ENCODE measurements around the gene GABBR2.
"Not testable (repeated sequence)": the region's sequence is repeated elsewhere in the genome, so short reads cannot be mapped to it uniquely, and the experiment has no call there.

Gene GABBR2

DNA sequence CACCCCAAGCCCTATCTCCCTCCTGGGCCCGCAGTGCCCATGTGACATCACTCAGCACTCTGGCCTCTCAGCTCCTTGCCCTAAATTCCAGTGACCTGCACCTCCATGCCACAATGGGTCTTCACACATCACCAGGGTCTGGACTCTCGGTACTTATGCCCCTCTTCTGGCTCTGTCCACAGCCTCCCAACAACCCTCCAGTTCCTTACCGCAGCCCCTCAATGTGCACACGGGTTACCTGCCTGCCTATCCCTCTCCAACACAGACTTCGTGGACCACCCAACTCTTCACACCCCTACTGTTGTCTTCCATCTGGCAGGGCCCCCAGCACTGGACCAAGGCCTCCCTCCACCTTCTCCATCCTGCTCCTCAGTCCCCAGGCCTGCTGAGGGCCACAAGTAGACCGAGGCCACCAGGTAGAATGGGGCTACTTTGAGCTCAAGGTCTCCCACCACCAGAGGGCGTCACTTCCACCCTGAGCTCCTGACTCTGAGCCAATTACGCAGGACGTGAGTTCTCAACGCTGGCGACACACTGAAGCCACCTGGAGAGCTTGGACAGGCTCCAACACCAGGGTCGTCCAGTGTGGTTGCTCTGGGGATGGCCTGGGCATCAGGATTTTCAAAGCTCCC lies 172.1 kb downstream of the GABBR2 start:
- DNase-seq = peak; percentile 13 to 17

DNA sequence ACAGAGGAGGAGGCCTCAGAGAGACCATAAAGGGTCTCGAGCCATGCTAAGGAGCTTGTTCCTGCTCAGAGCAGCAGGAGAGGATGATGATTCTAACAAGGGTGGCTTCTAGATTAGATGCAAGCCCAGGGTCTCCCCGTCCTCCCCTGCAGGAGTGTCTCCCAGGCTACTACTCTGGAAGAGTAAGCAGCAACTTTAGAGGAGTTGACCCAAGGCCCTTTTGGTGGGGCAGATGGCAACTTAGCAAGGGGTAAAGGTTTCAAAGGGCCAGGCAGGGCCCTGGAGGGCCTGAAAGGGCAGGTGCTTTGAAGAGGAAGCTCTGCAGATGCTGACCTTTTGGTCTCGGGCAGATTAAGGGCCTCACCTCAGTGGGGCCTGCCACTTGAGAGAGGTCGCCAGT lies 174.9 kb downstream of the GABBR2 start:
- no peak for DNase-seq

DNA sequence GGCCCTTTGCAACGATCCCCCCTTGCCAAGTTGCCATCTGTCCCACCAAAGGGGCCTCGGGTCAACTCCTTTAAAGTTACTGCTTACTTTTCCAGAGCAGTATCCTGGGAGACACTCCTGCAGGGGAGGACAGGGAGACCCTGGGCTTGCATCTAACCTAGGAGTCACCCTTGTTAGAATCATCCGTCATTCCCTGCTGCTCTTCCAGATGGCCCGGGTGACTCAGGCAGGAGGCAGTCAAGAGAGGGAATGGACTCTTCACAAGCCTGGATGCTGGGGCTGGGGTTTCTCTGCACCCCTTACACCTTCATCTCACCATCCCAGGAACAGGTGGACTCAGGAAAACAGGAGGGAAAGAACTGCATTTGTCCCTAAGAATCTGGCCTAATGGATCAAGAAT lies 175.6 kb downstream of the GABBR2 start:
- no peak for DNase-seq

DNA sequence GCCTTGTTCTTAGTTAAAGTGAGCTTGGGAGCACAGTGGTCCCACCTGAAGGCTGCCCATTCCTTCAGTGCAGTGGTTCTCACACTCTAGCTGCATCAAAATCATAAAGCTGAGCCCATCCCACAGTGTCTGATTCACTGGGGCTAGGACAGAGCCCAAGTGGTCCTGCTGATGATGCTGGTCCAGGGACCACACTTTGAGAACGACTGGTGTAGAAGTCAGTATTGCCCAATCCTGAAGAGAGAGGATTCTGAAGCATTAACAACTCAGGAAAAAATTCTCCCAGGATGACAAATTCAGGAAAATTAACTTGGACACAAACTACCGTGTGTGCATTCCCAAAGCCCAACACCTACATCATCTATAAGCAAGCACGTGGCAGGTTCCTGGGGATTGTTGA lies 176.2 kb downstream of the GABBR2 start:
- no peak for DNase-seq

DNA sequence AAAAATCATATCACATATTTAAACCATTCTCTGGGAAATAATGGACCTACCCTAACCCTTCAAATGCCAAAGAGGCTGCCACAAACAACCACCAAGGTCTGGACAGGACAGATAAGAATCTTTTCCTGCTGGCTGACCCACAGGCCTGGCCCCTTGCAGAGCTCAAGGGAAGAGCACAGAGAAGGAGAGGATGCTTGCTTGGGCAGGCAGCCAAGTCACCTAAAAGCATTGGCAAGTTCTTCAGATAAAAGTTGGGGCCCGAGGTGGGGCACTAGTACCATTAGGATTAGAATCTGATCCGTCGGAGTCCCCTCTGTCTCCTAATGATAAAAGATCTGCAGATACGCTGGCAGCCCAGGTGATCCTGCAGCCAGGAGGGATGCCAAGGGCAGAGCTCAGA lies 176.6 kb downstream of the GABBR2 start:
- DNase-seq = no peak

DNA sequence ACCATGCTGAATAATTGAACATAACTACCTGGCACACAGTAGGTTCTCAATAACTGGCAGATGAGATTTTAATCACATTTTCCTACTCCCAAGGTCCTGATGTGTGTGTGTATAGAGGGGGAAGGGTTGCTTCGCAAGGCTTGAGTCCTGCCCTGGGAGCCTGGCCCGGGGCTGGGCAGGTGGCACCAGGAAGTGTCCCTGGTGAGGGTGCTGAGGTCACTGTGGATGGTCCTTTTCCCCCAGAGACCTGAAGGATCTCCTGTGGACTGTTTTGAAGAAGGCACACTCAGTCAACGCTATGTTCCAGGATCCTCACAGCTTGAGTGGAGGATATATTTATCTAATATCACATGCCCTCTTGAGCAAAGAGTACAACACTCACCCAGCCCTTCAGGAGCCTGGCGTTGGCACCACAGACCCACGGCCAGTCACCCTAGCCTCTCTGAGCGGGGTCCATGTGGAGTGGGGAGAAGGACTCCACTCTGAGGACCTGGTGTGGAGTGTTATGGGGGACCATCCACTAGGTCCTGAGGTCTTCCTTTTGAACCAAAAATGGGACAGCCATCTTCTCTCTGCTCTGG lies 177.8 kb downstream of the GABBR2 start:
- DNase-seq = no peak

DNA sequence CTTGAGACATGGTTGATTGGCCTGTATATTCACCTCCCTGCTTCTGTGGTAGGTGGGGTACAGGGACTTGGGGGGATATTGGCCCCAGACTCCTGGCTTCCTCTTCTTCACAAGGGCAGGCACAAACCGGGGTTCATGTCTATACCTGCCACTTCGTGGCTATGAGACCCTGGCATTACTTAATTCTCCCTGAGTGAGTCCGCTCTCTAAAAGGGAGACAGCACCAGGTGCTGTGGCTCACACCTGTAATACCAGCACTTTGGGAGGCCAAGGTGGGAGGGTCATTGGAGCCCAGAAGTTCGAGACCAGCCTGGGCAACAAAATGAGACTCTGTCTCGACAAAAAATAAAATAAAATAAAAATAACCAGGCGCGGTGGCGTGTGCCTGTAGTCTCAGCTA lies 178.5 kb downstream of the GABBR2 start:
- no peak for DNase-seq

DNA sequence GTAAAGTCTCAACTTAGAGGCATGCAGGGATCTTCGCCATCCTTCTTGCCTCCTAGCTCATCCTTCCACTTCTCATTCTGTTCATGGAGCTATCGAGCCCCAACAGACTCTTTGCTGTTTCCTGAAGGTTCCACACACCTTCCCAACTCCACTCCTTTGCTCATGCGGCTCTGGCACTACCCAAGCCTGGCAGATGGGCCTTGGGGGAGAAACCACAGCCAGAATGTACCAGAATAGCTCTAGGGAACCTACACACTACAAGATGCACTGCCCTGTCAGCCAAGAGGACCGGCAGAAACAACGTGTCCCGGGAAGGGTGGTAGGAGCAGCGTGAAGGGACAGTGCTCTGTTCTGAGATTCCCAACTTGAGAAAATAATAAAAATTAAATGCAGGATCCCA lies 178.9 kb downstream of the GABBR2 start:
- DNase-seq = no peak

DNA sequence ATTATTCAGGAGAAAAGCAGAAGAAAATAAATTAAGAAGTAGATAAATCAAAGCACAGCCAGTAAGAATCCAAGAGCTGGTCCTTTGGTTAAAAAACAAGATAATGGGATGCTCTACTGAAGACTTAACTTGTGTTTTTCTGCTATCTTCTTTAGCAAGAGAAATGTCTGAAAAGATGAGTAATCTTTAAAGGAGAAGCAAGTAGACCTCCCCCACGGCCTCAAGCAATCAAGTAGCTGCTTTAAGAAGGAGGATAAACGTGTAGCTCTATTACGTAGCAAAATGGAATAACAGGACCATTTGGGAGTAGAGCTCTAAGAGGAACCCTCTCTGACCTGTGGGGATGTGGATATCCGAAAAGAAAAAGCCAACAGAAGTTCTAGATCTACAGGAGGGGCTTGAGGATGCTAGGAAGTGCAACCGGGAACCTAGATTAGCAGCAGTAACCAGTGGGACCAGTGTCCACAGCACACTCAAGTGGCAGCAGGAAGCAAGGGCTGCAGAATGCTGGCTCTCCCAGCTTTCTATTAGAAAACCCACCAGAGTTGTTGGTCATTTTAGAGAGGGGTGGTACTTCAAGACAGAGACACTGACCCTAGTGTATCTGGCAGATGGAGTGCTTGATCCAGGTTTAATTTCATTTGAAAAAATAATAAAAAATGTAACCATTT lies 185.4 kb downstream of the GABBR2 start:
- no peak for DNase-seq

DNA sequence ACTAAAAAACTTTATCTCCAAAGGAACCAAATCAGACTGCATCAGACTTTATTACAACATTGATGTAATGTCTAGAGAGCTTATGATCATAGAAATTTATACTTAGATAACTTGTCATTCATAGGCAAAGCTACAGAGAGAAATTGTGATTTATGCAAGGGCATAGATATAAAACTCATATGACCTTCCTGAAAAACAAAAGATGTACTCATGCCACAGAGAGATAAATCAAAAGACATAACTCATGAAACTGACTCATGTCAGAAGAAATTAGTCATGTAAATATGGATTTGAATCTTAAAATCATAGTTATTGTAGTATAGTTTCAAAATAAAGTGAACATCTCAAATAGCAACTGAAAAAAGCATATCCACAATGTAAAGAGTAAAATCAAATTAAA lies 186.2 kb downstream of the GABBR2 start:
- no peak for DNase-seq

DNA sequence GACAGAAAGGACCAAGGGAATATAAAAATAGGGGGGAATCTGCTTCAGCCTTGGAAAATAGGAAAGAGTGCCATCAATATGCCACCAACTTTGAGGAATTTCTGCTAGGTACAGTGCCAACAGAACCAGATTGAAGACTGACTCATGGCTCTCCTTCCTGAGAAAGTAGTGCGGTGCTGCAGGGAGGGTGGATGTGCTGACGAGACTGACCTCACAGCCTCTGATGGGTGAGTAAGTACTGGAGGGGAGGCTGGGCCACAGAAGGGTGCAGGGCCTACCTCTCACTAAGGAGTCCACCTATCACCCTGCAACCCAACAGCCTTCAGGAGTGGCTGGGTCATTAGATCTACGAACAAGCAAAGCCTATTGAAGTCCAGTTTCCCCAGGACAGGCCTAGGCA lies 187.6 kb downstream of the GABBR2 start:
- DNase-seq = no peak

DNA sequence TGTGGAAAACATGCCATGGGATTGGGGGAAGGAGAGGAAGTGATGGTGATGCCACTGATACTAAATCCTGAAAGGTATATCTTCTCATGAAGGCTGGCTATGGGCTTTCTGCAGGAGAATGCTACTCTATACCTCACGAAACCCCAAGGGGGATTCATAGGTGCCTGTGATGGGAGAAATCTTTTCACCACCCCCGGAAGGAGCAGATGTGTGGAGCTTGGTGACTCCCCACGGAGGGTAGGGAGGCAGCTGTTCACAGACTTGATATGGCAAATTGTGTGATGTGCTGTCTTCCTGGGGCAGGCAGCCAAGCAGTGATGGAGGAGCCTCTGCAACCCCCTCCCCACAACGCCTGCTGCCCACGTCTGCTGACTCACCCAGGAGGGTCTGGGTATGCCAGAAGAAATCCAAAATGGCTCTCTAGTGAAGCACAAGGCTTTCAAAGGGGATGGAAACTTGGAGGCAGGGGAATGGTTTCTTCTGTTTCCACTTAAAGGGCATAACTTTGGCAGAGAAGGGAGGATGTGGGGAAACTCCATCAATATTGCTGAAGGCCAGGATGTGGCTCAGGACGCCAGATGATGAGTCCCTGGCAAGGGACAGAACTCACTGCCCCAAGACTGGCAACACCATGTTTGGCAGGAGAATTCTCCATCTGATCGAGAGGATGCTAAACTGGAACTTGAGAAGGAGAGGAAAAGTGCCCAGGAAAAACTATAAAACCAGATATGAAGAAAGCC lies 188.3 kb downstream of the GABBR2 start:
- no peak for DNase-seq

DNA sequence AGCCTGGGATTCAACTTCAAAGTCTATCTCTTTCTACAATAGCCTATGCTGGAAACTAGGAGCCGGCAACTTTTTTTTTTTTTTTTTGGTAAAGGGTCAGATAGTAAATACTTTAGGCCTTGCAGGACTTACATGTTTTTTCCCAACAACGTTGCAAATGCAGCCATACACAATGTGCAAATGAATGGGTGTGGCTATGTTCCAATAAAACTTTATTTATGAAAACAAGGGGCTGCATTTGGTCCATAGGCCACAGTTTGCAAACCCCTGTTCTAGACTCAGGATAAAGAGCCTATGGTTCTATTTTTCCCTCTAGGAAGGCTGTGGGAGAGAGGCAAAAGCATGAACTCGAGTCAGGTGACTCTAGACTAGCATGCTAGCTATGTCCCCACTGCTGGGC lies 189.1 kb downstream of the GABBR2 start:
- no peak for DNase-seq

DNA sequence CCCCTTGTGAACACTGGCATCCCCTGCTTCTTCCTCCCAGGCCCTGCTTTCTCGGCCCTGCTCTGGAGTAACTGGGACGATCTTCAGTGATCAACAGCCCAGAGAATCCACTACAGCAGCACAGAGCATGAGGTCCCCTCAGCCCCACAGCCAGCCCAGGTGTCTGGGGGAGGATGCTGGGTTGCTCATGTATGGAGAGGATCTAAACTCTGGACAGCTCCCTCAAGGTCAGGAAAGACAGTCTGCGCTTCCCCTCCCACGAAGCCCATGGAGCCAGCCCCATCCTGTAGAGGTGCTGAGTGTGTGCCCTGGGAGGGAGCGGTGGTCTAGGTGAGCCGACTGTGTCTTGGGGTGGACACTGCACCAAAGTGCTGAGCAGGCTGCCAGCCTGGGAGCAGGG lies 190.2 kb downstream of the GABBR2 start:
- no peak for DNase-seq

DNA sequence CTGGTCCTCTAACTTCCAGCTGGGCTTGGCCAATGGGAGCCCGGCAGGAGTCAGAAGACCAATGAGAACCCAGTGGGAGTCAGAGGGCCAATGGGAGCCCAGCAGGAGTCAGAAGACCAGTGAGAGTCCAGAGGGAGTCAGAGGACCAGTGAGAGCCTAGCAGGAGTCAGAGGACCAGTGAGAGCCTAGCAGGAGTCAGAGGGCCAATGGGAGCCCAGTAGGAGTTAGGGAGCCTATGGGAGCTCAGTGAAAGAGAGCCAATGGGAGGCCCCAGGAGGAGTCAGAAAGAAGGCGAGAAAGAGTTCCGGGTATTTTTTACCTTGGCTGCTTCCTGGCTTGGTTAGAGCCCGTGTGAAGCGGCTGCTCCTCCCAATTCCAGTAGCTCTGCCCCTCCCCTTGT lies 191.0 kb downstream of the GABBR2 start:
- DNase-seq = no peak

DNA sequence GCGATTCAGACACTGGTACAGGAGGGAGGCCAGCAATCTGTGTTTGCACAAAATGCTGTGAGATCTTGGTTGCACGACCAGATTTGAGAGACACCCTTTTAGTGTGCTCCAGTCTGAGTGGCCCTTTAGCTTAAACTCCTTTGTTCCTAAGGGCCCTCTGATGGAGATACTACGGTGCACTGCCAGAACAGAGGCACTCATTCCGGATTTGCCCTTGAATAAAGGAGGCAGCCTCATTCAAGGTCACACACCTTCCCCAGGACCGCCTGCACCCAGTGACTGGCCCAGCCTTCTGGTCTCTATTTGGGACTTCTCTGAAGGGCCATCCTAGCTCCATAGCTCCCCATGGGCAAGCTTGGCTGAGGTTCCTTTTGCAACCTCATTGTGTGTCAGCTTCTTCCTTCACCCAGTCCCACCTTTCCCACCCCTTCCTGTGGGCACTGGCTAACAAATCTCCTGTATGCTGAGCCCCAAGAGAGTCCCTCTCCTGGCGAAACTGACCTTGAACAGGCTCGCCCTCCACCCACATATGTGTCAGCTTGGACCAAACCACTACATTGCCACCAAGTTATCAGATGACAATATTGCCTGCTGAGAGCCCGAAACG lies 191.7 kb downstream of the GABBR2 start:
- DNase-seq = no peak

DNA sequence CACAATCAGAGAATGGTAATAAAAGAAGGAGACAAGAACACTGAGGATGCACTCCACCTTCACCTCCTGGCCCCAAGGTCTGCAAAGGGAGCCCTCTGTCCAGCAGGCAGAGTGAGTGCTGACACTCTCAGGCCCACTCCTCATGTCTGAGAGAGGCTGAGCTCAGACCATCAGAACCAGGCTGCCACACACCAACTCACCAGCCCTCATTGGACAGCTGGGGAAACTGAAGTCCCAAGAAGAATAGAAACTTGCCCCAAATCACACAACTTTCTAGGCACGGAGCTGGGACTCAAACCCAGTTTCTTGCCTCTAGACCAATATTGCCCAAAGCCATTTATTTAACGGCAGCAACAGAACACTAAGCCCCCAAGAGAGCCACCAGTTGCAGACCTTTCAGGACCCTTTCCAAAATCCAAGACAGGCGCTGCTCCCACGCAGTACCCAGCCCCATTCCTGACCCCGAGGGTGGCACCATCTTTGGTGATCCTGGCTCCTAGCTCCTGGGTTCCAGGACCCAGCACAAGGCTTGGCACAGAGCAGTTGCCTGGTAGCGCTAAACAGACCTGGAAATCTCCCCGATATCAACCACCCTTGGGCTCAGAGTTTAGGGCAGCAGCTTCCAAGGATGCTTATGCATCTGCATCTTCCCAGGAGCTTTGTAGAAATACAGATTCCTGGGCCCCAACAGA lies 192.4 kb downstream of the GABBR2 start:
- DNase-seq = no peak

DNA sequence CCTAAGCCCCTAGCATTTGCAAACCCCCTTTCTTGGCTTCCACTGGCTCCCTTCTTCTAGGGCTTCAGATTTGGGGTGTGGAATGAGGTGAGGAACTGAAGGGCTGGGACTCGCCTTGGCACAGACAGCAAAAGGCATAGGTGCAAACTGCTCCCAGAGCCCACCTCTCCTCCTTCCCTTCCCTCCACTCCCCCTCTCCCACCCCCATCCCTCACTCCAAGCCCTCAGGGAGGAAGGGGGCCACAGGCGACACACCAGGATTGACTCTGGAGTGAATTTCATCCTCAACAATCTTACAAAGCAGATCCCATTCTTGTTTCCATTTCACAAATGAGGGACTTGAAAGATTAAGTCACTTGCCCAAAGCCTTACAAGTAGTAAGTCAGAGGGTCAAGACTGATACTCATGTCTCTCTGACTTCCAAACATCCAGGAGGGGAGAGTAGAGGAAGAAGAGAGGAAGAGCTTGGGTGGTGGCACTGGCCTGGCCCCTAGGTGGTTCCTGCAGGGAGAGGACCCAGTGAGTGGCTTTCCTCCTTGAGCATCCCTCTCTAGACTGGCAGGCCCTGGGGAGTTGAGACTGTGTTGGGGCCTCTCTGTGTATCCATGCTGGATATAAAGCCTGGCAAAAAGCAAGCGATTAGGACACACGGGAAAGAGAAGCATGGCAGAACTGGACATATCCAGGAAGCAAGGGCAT lies 193.1 kb downstream of the GABBR2 start:
- DNase-seq = no peak

DNA sequence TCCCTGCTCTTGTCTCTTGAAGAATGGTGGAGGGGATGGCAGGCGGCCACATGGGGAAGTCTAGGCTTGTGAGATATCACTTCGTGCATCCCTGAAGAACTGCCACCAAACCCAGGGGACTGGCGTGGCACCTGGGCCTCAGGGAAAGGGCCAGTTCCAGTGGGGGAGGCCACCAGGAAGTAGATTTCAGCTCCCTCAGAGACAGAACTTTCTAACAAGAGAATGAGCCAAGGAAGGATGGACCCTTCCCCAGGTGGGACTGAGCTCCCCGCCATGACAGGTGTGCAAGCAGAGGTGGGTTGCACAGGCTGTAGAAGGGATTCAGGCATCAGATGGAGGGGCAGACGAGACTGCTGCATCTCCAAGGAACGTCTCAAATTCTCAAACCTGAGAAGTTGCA lies 193.9 kb downstream of the GABBR2 start:
- DNase-seq = no peak

DNA sequence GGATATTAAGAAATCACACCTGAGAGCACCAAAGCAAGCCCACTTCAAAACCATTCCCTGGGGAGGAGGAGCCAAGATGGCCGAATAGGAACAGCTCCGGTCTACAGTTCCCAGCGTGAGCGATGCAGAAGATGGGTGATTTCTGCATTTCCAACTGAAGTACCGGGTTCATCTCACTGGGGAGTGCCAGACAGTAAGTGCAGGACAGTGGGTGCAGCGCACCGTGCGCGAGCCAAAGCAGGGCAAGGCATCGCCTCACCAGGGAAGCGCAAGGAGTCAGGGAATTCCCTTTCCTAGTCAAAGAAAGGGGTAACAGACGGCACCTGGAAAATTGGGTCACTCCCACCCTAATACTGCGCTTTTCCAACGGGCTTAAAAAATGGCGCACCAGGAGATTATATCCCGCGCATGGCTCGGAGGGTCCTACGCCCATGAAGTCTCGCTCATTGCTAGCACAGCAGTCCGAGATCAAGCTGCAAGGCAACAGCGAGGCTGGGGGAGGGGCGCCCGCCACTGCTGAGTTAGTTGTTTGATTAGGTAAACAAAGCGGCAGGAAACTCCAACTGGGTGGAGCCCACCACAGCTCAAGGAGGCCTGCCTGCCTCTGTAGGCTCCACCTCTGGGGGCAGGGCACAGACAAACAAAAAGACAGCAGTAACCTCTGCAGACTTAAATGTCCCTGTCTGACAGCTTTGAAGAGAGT lies 200.4 kb downstream of the GABBR2 start:
- DNase-seq = not testable (repeated sequence)

DNA sequence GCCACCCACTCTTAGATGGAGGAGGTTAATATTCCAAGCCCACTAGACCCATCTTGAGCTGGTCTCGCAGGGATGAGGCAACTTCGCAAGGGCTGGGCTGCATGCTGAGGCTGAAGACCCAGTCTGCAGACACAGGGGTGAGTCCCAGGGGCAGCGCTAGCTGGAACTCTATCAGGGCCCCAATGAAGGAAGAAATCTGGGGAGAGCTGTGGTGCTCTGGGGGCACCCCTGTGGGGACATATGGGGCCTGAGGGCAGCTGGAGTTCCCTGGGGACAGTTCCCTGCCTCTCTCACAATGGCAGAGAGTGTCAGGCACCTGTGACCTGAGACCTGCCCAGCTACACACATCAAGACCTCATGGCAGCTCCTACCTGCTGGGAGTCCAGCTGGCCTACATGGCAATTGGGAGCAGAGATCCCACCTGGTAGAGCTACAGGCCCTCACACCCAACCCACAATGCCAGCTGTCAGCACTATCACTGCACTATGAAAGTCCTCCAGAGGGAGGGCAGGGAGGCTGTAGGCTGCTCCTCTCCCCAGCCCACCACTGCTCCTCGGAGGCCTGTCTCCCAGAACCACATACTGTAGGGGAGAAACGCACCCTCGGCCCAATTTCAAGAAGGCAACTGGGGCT lies 202.2 kb downstream of the GABBR2 start:
- no peak for DNase-seq
